SK-N-SH (cell line): ENCODE data around the gene ATXN7L2. TPM values are rescaled to one million over a fixed set of nuclear protein-coding genes. Genes with fewer than 3 reads are reported as not detected.

Experiments used
- CTCF ChIA-PET: fragments of 300-600, 350-600 bp; formaldehyde crosslinking; extraction: SDS; loops from one replicate; lab custom pipeline; 2021; lab: Yijun Ruan, JAX
- POLR2A ChIA-PET: fragments of 350-600 bp; sonication (Branson Sonifier 250); formaldehyde crosslinking; extraction: SDS; loops from one replicate; lab custom pipeline; 2020; ENCODE audit warnings: antibody characterized with exemption, inconsistent platforms; lab: Yijun Ruan, JAX
- DNase-seq: peaks from one replicate; pipeline ENCODE4 v3.0.0; 2012
- H2AFZ ChIP-seq: fragments of 200-600 bp; sonication (generic); 2 replicates; pipeline ENCODE4 v1.8.1; 2016; ENCODE audit warnings: antibody characterized with exemption, mild to moderate bottlenecking, low read depth
- H3F3A ChIP-seq: fragments of 200-600 bp; sonication (generic); replicated peaks from 2 replicates; pipeline ENCODE3; 2016; ENCODE audit warnings: antibody characterized with exemption, mild to moderate bottlenecking; ENCODE audit not compliant: insufficient read depth
- H3K27ac ChIP-seq, 2 experiments: fragments of 200-500 bp in 1 of 2; fragments of 200-600 bp in 1 of 2; sonication (Bioruptor generic) in 1 of 2; sonication (generic), shearing (Covaris generic) in 1 of 2; 2 replicates each; pipeline versions ENCODE4 v1.5.1 to v1.6.1; 2014 to 2016; ENCODE audit warnings: low read depth in 2 of 2, inconsistent platforms in 1 of 2, low read length in 1 of 2, mild to moderate bottlenecking in 1 of 2, mixed read lengths in 1 of 2
- H3K27me3 ChIP-seq: fragments of 200-600 bp; sonication (generic), shearing (Covaris generic); 2 replicates; pipeline ENCODE4 v1.6.1; 2016; ENCODE audit warnings: mixed run types; ENCODE audit not compliant: insufficient read depth
- H3K36me3 ChIP-seq, 2 experiments: fragments of 200-500 bp in 1 of 2; fragments of 200-600 bp in 1 of 2; sonication (Bioruptor generic) in 1 of 2; sonication (generic) in 1 of 2; replicated peaks in 1 of 2; 2 replicates each; pipeline versions ENCODE3 to v1.5.1; 2014 to 2016; ENCODE audit warnings: low read length in 1 of 2, mild to moderate bottlenecking in 1 of 2; ENCODE audit not compliant: insufficient read depth in 2 of 2, control insufficient read depth in 1 of 2
- H3K4me1 ChIP-seq, 2 experiments: fragments of 200-500 bp in 1 of 2; fragments of 200-600 bp in 1 of 2; sonication (Bioruptor generic) in 1 of 2; sonication (generic), shearing (Covaris generic) in 1 of 2; 2 replicates each; pipeline versions ENCODE4 v1.5.1 to v1.6.1; 2014 to 2016; ENCODE audit warnings: low read depth in 1 of 2, low read length in 1 of 2, mixed run types in 1 of 2; ENCODE audit not compliant: insufficient read depth in 2 of 2, control insufficient read depth in 1 of 2
- H3K4me2 ChIP-seq: fragments of 200-600 bp; sonication (generic), shearing (Covaris generic); 2 replicates; pipeline ENCODE4 v1.6.1; 2017; ENCODE audit warnings: mixed run types
- H3K4me3 ChIP-seq, 2 experiments: fragments of 200-500 bp in 1 of 2; fragments of 200-600 bp in 1 of 2; sonication (Bioruptor generic) in 1 of 2; sonication (generic), shearing (Covaris generic) in 1 of 2; 2 replicates each; pipeline versions ENCODE4 v1.5.1 to v1.8.1; 2014 to 2016; ENCODE audit warnings: low read depth in 2 of 2, inconsistent platforms in 1 of 2, low read length in 1 of 2, mild to moderate bottlenecking in 1 of 2, mixed read lengths in 1 of 2, moderate library complexity in 1 of 2
- H3K79me2 ChIP-seq: fragments of 200-600 bp; sonication (generic); 2 replicates; pipeline ENCODE4 v1.8.1; 2017; ENCODE audit warnings: mild to moderate bottlenecking; ENCODE audit not compliant: insufficient read depth
- H3K9ac ChIP-seq: fragments of 200-600 bp; sonication (generic); 2 replicates; pipeline ENCODE4 v1.6.1; 2017; ENCODE audit warnings: mixed run types
- H3K9me2 ChIP-seq: fragments of 200-600 bp; sonication (generic); 2 replicates; pipeline ENCODE4 v1.6.1; 2017; ENCODE audit warnings: mixed run types
- H3K9me3 ChIP-seq: fragments of 200-600 bp; sonication (generic); 2 replicates; pipeline ENCODE4 v1.6.1; 2017; ENCODE audit warnings: mixed run types, mild to moderate bottlenecking, moderate library complexity
- H4K20me1 ChIP-seq: fragments of 200-600 bp; sonication (generic); 2 replicates; pipeline ENCODE4 v1.6.1; 2017; ENCODE audit warnings: mild to moderate bottlenecking, mixed run types; ENCODE audit not compliant: insufficient read depth
- FOSL2 ChIP-seq: IDR thresholded peaks from 2 replicates; pipeline ENCODE4 v1.4.0; 2012; ENCODE audit warnings: low read depth, mild to moderate bottlenecking, moderate library complexity, borderline replicate concordance
- GABPA ChIP-seq: IDR thresholded peaks from 2 replicates; pipeline ENCODE4 v1.4.0; 2012; ENCODE audit warnings: low read depth, mild to moderate bottlenecking
- MEF2A ChIP-seq: IDR thresholded peaks from 2 replicates; pipeline ENCODE4 v1.4.0; 2012; ENCODE audit warnings: low read depth, borderline replicate concordance
- NFIC ChIP-seq: IDR thresholded peaks from 2 replicates; pipeline ENCODE4 v1.4.0; 2012; ENCODE audit warnings: borderline replicate concordance
- RAD21 ChIP-seq: IDR thresholded peaks from 2 replicates; pipeline ENCODE4 v1.6.1; 2012; ENCODE audit warnings: mild to moderate bottlenecking, low read length
- RXRA ChIP-seq: IDR thresholded peaks from 2 replicates; pipeline ENCODE4 v1.4.0; 2012; ENCODE audit warnings: low read depth, mild to moderate bottlenecking, borderline replicate concordance
- SMC3 ChIP-seq: IDR thresholded peaks from 2 replicates; pipeline ENCODE4 v1.6.1; 2012; ENCODE audit warnings: low read depth, low read length, improper control_type of control experiment
- TCF12 ChIP-seq: IDR thresholded peaks from 2 replicates; pipeline ENCODE4 v1.4.0; 2012
- WGBS: methylation state at CpG from one replicate; pipeline ENCODE4 v1.1.6; 2017; ENCODE audit warnings: low lambda C conversion rate; 5-methylcytosine and 5-hydroxymethylcytosine counted together
- polyA plus RNA-seq, 3 experiments: library from polyadenylated mRNA; depleted of rRNA; stranded (reverse); fragments of >200 nt; gene quantifications; 2 replicates each; pipeline ENCODE4 v1.2.3, GENCODE V29; 2012
- TF ChIP-seq, protein P1 (sequence below): IDR thresholded peaks from 2 replicates; pipeline ENCODE4 v1.6.1; 2012; ENCODE audit warnings: mild to moderate bottlenecking, low read depth, low read length, moderate library complexity
- TF ChIP-seq, protein P2 (sequence below): fragments of 200-600 bp; sonication (generic); IDR thresholded peaks from 2 replicates; pipeline ENCODE4 v1.6.1; 2017; ENCODE audit warnings: antibody characterized with exemption, mild to moderate bottlenecking, moderate library complexity
- TF ChIP-seq, protein P3 (sequence below): IDR thresholded peaks from 2 replicates; pipeline ENCODE4 v1.4.0; 2012; ENCODE audit warnings: low read depth
- TF ChIP-seq, protein P4 (sequence below): fragments of 150-350 bp; IDR thresholded peaks from 2 replicates; pipeline ENCODE4 v1.6.1; 2016; ENCODE audit warnings: mild to moderate bottlenecking, low read depth, low read length
- TF ChIP-seq, protein P5 (sequence below): IDR thresholded peaks from 2 replicates; pipeline ENCODE4 v1.4.0; 2012; ENCODE audit warnings: low read depth, borderline replicate concordance

The ATXN7L2 gene
- polyA plus RNA-seq, 1 of the 3 experiments (the other 2 are of a cell fraction), result 4.0 TPM

DNA sequence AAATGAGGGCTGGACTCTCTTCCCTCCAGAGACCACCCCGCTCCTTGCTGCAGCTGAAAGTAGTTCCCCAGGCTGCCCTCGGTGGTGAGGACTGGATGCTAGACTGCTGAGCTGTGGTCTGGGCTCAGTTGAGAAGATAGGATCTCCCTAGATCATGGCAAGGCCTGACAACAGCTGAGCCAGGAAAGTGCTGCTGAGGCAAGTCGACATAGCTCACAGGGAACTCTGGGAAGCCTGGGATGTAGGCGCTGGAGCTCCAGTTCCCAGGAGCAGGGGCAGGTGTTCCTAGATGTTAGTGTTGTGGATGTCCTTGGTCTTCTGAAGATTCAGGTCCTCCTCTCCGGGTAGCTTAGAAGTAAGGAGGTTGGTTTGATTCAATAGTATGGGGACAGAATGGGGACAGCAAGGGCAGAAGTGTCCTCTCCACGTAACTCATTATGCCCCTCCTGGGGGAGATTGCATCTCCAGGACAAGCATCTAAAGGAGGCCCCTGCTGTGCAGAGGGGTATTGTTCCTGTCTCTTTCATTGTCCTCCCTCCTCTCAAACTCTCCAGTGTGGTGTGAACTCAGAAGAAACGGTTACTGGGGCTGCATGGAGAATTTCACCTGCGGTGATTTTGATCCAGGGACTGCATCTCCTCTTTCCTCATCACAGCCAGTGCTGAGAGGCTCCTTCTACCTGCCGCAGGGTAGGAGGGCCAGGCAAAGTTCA, 13.9 kb downstream of the ATXN7L2 start:
- Histone ChIP-seq H3K27me3 (no peaks in the 10 kb centered on the region), H3K4me2 (no peak overlapping the region), H3F3A (no peaks in the 10 kb centered on the region), H4K20me1 (no peaks in the 10 kb centered on the region), H3K9ac (no peak overlapping the region), H3K9me3 (no peaks in the 10 kb centered on the region), H3K4me3 (no peak overlapping the region), H2AFZ (no peak overlapping the region), H3K9me2 (no peaks in the 10 kb centered on the region), H3K79me2 (peaks cover 19% of the 10 kb centered on the region), H3K27ac (no peak overlapping the region; a peak in 1 of 4 replicates), H3K4me1 (peaks cover 0 to 24% of the 10 kb centered on the region in 2 experiments; a peak in 2 of 4 replicates), H3K36me3 (peaks cover 5 to 17% of the 10 kb centered on the region in 2 experiments)
- DNase-seq, result no peak
- ChIA-PET CTCF (interaction anchor here (0.9 to 40.2 kb wide), 19 partner anchors 9 to 277 kb away, joined by 3 to 1710 read pairs (median 4); partner anchors contain the start of genes AMIGO1, ATXN7L2, CYB561D1 and GNAI3), POLR2A (interaction anchor here (0.6 to 1.3 kb wide), 4 partner anchors 12 to 123 kb away, joined by 3 to 4 read pairs (median 3); partner anchors contain the start of gene AMIGO1)
- 69% methylated on average over 9 of the region's 9 CpGs for WGBS
- TF ChIP-seq, protein P1, sequence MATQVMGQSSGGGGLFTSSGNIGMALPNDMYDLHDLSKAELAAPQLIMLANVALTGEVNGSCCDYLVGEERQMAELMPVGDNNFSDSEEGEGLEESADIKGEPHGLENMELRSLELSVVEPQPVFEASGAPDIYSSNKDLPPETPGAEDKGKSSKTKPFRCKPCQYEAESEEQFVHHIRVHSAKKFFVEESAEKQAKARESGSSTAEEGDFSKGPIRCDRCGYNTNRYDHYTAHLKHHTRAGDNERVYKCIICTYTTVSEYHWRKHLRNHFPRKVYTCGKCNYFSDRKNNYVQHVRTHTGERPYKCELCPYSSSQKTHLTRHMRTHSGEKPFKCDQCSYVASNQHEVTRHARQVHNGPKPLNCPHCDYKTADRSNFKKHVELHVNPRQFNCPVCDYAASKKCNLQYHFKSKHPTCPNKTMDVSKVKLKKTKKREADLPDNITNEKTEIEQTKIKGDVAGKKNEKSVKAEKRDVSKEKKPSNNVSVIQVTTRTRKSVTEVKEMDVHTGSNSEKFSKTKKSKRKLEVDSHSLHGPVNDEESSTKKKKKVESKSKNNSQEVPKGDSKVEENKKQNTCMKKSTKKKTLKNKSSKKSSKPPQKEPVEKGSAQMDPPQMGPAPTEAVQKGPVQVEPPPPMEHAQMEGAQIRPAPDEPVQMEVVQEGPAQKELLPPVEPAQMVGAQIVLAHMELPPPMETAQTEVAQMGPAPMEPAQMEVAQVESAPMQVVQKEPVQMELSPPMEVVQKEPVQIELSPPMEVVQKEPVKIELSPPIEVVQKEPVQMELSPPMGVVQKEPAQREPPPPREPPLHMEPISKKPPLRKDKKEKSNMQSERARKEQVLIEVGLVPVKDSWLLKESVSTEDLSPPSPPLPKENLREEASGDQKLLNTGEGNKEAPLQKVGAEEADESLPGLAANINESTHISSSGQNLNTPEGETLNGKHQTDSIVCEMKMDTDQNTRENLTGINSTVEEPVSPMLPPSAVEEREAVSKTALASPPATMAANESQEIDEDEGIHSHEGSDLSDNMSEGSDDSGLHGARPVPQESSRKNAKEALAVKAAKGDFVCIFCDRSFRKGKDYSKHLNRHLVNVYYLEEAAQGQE, result no peak
- no peak for TF ChIP-seq RAD21
- TF ChIP-seq RXRA, result no peak
- TF ChIP-seq TCF12, result no peak
- TF ChIP-seq GABPA, result no peak
- no peak for TF ChIP-seq FOSL2
- TF ChIP-seq SMC3, result no peak
- no peak for TF ChIP-seq NFIC
- TF ChIP-seq MEF2A, result no peak
- TF ChIP-seq, protein P2, sequence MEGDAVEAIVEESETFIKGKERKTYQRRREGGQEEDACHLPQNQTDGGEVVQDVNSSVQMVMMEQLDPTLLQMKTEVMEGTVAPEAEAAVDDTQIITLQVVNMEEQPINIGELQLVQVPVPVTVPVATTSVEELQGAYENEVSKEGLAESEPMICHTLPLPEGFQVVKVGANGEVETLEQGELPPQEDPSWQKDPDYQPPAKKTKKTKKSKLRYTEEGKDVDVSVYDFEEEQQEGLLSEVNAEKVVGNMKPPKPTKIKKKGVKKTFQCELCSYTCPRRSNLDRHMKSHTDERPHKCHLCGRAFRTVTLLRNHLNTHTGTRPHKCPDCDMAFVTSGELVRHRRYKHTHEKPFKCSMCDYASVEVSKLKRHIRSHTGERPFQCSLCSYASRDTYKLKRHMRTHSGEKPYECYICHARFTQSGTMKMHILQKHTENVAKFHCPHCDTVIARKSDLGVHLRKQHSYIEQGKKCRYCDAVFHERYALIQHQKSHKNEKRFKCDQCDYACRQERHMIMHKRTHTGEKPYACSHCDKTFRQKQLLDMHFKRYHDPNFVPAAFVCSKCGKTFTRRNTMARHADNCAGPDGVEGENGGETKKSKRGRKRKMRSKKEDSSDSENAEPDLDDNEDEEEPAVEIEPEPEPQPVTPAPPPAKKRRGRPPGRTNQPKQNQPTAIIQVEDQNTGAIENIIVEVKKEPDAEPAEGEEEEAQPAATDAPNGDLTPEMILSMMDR, result no peak
- TF ChIP-seq, protein P3, sequence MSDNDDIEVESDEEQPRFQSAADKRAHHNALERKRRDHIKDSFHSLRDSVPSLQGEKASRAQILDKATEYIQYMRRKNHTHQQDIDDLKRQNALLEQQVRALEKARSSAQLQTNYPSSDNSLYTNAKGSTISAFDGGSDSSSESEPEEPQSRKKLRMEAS, result no peak
- TF ChIP-seq, protein P4, sequence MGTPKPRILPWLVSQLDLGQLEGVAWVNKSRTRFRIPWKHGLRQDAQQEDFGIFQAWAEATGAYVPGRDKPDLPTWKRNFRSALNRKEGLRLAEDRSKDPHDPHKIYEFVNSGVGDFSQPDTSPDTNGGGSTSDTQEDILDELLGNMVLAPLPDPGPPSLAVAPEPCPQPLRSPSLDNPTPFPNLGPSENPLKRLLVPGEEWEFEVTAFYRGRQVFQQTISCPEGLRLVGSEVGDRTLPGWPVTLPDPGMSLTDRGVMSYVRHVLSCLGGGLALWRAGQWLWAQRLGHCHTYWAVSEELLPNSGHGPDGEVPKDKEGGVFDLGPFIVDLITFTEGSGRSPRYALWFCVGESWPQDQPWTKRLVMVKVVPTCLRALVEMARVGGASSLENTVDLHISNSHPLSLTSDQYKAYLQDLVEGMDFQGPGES, result no peak
- TF ChIP-seq, protein P5, sequence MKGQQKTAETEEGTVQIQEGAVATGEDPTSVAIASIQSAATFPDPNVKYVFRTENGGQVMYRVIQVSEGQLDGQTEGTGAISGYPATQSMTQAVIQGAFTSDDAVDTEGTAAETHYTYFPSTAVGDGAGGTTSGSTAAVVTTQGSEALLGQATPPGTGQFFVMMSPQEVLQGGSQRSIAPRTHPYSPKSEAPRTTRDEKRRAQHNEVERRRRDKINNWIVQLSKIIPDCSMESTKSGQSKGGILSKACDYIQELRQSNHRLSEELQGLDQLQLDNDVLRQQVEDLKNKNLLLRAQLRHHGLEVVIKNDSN, result no peak
